IPS-NIHi7 (cell line): Measurements from ENCODE around the gene HINT2.

Experiments
- DNase-seq: peaks from one replicate; pipeline ENCODE4 v3.0.0; 2012; ENCODE audit warnings: mixed read lengths; ENCODE audit errors: extremely low spot score

The HINT2 gene

DNA sequence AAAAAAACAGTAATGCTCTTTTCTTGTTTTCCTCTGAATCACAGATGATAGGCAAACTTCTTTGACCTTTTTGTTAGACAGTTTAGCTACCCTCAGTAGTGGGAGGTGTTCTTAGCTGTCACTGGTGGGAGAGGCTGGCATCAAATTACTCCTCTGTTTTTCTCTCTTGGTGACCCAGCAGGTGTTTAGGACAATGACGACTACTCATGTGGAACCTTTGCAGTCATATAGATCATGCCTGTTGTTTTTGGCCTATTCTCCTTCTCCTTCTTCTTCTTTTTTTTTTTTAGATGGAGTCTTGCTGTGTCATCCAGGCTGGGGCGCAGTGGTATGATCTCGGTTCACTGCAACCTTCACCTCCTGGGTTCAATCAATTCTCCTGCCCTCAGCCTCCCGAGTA, 38.8 kb downstream of the HINT2 start:
- DNase-seq, result no peak

- DNase-seq, result peak; percentile 20
Observed at GRCh38 chr9:35774907-35775635, 39.8 kb downstream of the HINT2 start.

GRCh38 chr9:35771943-35772342, 42.9 kb downstream of the HINT2 start:
- no peak for DNase-seq

DNA sequence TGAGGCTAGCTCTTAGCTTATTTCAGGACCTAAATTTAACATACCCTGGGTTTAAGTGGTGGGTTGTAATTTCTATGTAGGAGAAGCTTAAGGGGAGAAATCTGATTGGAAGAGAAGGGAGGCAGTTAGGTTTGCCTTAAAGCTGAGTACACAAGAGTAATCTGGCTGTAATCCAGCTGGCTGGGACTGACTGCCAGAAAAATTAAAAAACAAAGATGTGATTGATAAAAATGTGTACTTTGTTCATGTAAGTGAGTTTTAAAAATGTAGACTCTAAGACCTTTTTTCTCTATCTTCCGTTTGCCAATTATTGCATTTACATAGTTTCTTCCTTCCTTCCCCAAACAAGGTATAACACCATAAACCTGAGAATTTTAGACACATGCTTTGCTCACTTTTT, 43.3 kb downstream of the HINT2 start:
- DNase-seq, result no peak

GRCh38 chr9:35771075-35771433, 43.8 kb downstream of the HINT2 start:
- no peak for DNase-seq

- DNase-seq, result no peak
Observed at GRCh38 chr9:35769763-35770162, 45.1 kb downstream of the HINT2 start.

DNA sequence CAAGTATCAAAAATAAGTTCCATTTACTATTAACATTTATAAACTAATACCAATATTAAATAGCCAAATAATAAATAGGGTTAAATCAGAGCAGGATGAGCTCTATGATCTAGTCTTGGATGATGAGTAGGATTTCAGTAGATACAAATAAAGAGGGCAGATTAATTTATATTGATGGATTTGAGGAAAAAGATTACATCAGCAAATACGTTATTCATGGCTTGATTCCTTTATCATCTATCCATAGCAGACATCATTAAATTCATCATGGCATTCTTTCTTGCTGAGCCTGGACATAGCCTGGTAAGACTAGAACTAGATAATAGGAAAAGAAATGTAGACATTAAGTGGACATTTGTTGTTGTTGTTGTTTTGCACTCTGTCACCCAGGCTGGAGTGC, 47.4 kb downstream of the HINT2 start:
- DNase-seq, result no peak

DNA sequence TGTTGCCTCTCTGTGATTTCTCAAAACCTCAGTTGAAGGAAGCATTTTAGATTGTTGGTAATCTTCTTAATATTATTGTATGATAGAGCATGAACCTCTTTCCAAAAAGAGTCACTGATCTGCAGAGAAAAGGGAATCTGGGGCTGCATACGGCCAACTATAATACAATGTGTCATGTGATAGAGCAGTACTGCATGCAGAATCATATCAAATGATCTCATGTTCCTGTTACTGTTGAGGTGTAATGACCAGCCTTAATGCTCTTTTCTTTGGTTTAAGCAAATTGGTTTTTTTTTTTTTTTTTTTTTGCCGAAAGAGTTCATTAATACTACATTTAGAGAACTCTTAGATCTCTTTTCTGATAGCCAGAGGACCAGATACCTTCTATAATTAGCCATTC, 47.8 kb downstream of the HINT2 start:
- no peak for DNase-seq

DNA sequence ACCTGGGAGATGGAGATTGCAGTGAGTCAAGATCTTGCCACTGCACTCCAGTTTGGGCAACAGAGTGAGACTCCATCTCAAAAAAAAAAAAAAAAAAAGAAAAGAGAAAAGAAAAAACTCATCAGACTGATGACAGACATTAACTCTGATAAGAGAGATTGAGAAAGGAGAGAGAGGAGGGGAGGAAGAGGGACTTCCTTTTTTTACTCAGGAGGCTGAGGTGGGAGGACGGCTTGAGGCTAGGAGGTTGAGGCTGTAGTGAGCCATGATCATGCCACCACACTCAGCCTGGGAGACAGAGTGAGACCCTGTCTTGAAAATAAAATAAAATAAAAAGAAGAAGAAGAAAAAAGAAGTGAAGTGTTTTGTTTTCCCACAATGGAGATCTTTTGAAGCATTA, 51.0 kb downstream of the HINT2 start:
- DNase-seq, result no peak

- DNase-seq, result no peak
Observed at GRCh38 chr9:35763181-35763580, 51.7 kb downstream of the HINT2 start.
